GM12878 (cell line): ENCODE results near the gene NEU3. TPM values are rescaled to one million over a fixed set of nuclear protein-coding genes. Genes with fewer than 3 reads are reported as not detected.
A peak's percentile ranks its signal among the peaks of the same experiment; 100 is the strongest.

ENCODE experiments used
- ATAC-seq: fragments of 200-7000 bp; cut with Tn5 transposase; 3 replicates; pipeline ENCODE4 v1.9.1; 2020; ENCODE audit warnings: mild to moderate bottlenecking, moderate library complexity
- BruUV-seq: library from RNA; stranded (reverse); fragments of 400-500 nt; replicated peaks from 2 replicates; lab custom pipeline; 2021; lab: Mats Ljungman, UMichigan
- CTCF ChIA-PET: fragments of 300-600 bp; sonication (Branson Sonifier 250); formaldehyde crosslinking; extraction: SDS; loops from one replicate; lab custom pipeline; 2021; ENCODE audit warnings: inconsistent platforms; lab: Yijun Ruan, JAX
- POLR2A ChIA-PET: fragments of 350-600 bp; formaldehyde crosslinking; extraction: SDS; loops from one replicate; lab custom pipeline; 2021; ENCODE audit warnings: inconsistent platforms; lab: Charles Lee
- RAD21 ChIA-PET: fragments of 300-600 bp; sonication (Branson Sonifier 250); formaldehyde crosslinking; loops from one replicate; lab custom pipeline; 2023; ENCODE audit warnings: antibody characterized with exemption; ENCODE audit not compliant: unreplicated experiment; lab: Charles Lee
- SMC1A ChIA-PET: fragments of 300-600 bp; sonication (Branson Sonifier 250); formaldehyde crosslinking; loops from one replicate; lab custom pipeline; 2023; ENCODE audit not compliant: unreplicated experiment, uncharacterized antibody; lab: Charles Lee
- DNase-seq: peaks from one replicate; pipeline ENCODE4 v3.0.0-alpha.2; 2011; ENCODE audit warnings: low read depth, low spot score
- FAIRE-seq: peaks from 3 replicates; lab custom pipeline; 2011; peaks lifted over from hg19 to GRCh38; lab: Jason Lieb, UNC
- H2AFZ ChIP-seq: 2 replicates; pipeline ENCODE4 v1.6.0; 2011; ENCODE audit warnings: low read depth, low read length, control low read depth; ENCODE audit not compliant: control insufficient read depth
- H3K27ac ChIP-seq: 2 replicates; pipeline ENCODE4 v1.5.1; 2011; ENCODE audit warnings: control low read depth; ENCODE audit not compliant: control insufficient read depth, insufficient read depth
- H3K27me3 ChIP-seq, 2 experiments: replicated peaks in 1 of 2; 2 replicates each; pipeline versions ENCODE4 v1.6.0 to v1.6.1; 2011; ENCODE audit warnings: low read length in 1 of 2; ENCODE audit not compliant: control insufficient read depth in 2 of 2, insufficient read depth in 2 of 2
- H3K36me3 ChIP-seq, 2 experiments: 2 replicates each; pipeline ENCODE4 v1.5.1; 2011; ENCODE audit warnings: low read length in 1 of 2; ENCODE audit not compliant: control insufficient read depth in 2 of 2, insufficient read depth in 2 of 2
- H3K4me1 ChIP-seq: 2 replicates; pipeline ENCODE4 v1.6.1; 2011; ENCODE audit warnings: mild to moderate bottlenecking, low read length, moderate library complexity, mixed read lengths; ENCODE audit not compliant: control insufficient read depth, insufficient read depth
- H3K4me2 ChIP-seq: 2 replicates; pipeline ENCODE4 v1.6.0; 2011; ENCODE audit warnings: control low read depth; ENCODE audit not compliant: control insufficient read depth, insufficient read depth
- H3K4me3 ChIP-seq: fragments of 200-600 bp; sonication (generic); 2 replicates; pipeline ENCODE4 v1.5.1; 2016
- H3K79me2 ChIP-seq: 2 replicates; pipeline ENCODE4 v1.6.0; 2011; ENCODE audit warnings: low read length; ENCODE audit not compliant: control insufficient read depth, insufficient read depth
- H3K9ac ChIP-seq: 2 replicates; pipeline ENCODE4 v1.8.0; 2011; ENCODE audit warnings: low read length, control low read depth, mixed read lengths; ENCODE audit not compliant: control insufficient read depth, insufficient read depth
- H3K9me3 ChIP-seq: replicated peaks from 3 replicates; pipeline ENCODE4 v1.5.1; 2011; ENCODE audit warnings: mild to moderate bottlenecking, low read length; ENCODE audit not compliant: control insufficient read depth, insufficient read depth
- H4K20me1 ChIP-seq: 2 replicates; pipeline ENCODE4 v1.6.0; 2011; ENCODE audit not compliant: control insufficient read depth, insufficient read depth
- EP300 ChIP-seq, 2 experiments: fragments of 150-350 bp in 1 of 2; IDR thresholded peaks; 2 replicates each; pipeline ENCODE4 v1.6.1; 2011 to 2012; ENCODE audit warnings: low read depth in 2 of 2, low read length in 2 of 2, borderline replicate concordance in 1 of 2, improper control_type of control experiment in 1 of 2, inconsistent platforms in 1 of 2; ENCODE audit not compliant: control insufficient read depth in 1 of 2
- RCOR1 ChIP-seq: conservative IDR thresholded peaks from 2 replicates; pipeline ENCODE4 v1.6.1; 2012; ENCODE audit warnings: low read depth, low read length, improper control_type of control experiment
- SIN3A ChIP-seq: IDR thresholded peaks from 2 replicates; pipeline ENCODE4 v1.6.1; 2012; ENCODE audit warnings: low read depth, low read length, improper control_type of control experiment
- STAT1 ChIP-seq: fragments of 450-650 bp; conservative IDR thresholded peaks from 2 replicates; pipeline ENCODE4 v1.6.1; 2014; ENCODE audit warnings: antibody characterized with exemption, mild to moderate bottlenecking
- SUZ12 ChIP-seq: fragments of 200-600 bp; sonication (generic); IDR thresholded peaks from one replicate; pipeline ENCODE4 v1.6.1; 2018; ENCODE audit warnings: antibody characterized with exemption, mild to moderate bottlenecking; ENCODE audit not compliant: unreplicated experiment
- TAF1 ChIP-seq: IDR thresholded peaks from 2 replicates; pipeline ENCODE4 v1.6.1; 2011; ENCODE audit warnings: mild to moderate bottlenecking, low read depth, low read length, borderline replicate concordance
- YBX1 ChIP-seq: fragments of 450-650 bp; IDR thresholded peaks from 2 replicates; pipeline ENCODE4 v1.6.1; 2016; ENCODE audit warnings: antibody characterized with exemption
- ZNF24 ChIP-seq: fragments of 450-650 bp; IDR thresholded peaks from 2 replicates; pipeline ENCODE4 v1.6.1; 2017; ENCODE audit warnings: antibody characterized with exemption, mild to moderate bottlenecking
- ZNF274 ChIP-seq: IDR thresholded peaks from one replicate; pipeline ENCODE4 v1.8.0; 2011; ENCODE audit not compliant: insufficient read length, insufficient read depth
- ZNF622 ChIP-seq: fragments of 450-650 bp; IDR thresholded peaks from 2 replicates; pipeline ENCODE4 v1.6.1; 2017; ENCODE audit warnings: mild to moderate bottlenecking, inconsistent platforms
- WGBS: methylation state at CpG from one replicate; pipeline ENCODE4 v1.1.6; 2016; ENCODE audit warnings: low lambda C conversion rate; ENCODE audit not compliant: insufficient replicate concordance, insufficient coverage; ENCODE audit errors: missing lambda C conversion rate; 5-methylcytosine and 5-hydroxymethylcytosine counted together
- in situ Hi-C: fragments of 300-500 bp; cut with MboI; formaldehyde crosslinking; loops from 9 replicates; pipeline ENCODE4 v1.14.3; 2018; ENCODE audit warnings: mixed read lengths
- intact Hi-C: fragments of 100-400 bp; cut with micrococcal nuclease; formaldehyde crosslinking; loops from one replicate; pipeline ENCODE4 v1.14.2; 2022; ENCODE audit not compliant: unreplicated experiment
- polyA plus RNA-seq, 11 experiments: library from polyadenylated mRNA; depleted of rRNA in 4 of 11; unstranded in 6 of 11; stranded (reverse) in 5 of 11; fragments of >200 nt; fragmentation: Nextera tagmentation in 4 of 11; fragmentation: Illumina TruSeq in 1 of 11; extraction: Ambion mirVana in 4 of 11; extraction: Trizol in 1 of 11; gene quantifications; 1 replicate in 1 of 11; 2 replicates in 10 of 11; pipeline versions ENCODE4 v1.2.1 to v1.2.3, GENCODE V29; 2011 to 2016; ENCODE audit warnings: inconsistent platforms in 2 of 11, missing spikeins in 2 of 11, low read depth in 1 of 11
- total RNA-seq, 4 experiments: library from RNA; depleted of rRNA in 3 of 4; stranded (reverse); fragments of >200 nt in 3 of 4; fragmentation: Illumina TruSeq in 1 of 4; extraction: Trizol in 1 of 4; gene quantifications; 2 replicates each; pipeline versions ENCODE4 v1.2.1 to v1.2.3, GENCODE V29; 2013 to 2021
- TF ChIP-seq, protein P1 (sequence below): fragments of 450-650 bp; IDR thresholded peaks from 2 replicates; pipeline ENCODE4 v1.6.1; 2016; ENCODE audit warnings: mild to moderate bottlenecking
- TF ChIP-seq, protein P2 (sequence below): fragments of 450-650 bp; IDR thresholded peaks from 2 replicates; pipeline ENCODE4 v1.6.1; 2017; ENCODE audit warnings: low read depth, mild to moderate bottlenecking, moderate library complexity

Gene NEU3
- total and polyA plus RNA-seq, 10 of the 15 experiments (the other 5 are each of a cell fraction or from before 2014, with no cell fraction given) = 2.5 to 20.3 (median 13.4) TPM

GRCh38 chr11:75056814-75057213 is 68.1 kb downstream of the NEU3 start:
- RAD21 ChIA-PET = interaction anchor here (1.5 kb wide), 1 partner anchor 14 kb away, joined by 3 read pairs; no protein-coding TSS in a partner anchor
- FAIRE-seq (peak; percentile 74), DNase-seq (no peak), ATAC-seq (no peak)
- Histone ChIP-seq H3K4me1 (no peaks in the 10 kb centered on the region), H2AFZ (no peak overlapping the region), H3K27ac (no peak overlapping the region), H3K79me2 (no peaks in the 10 kb centered on the region), H3K4me3 (no peak overlapping the region), H3K27me3 (no peaks in the 10 kb centered on the region), H3K9ac (no peak overlapping the region), H3K9me3 (no peaks in the 10 kb centered on the region; the same call in 1 of the 3 replicates), H3K4me2 (no peak overlapping the region), H3K36me3 (no peaks in the 10 kb centered on the region), H4K20me1 (no peaks in the 10 kb centered on the region)
- BruUV-seq = no TSS peak
- intact Hi-C loops = no loop called here
- CTCF ChIA-PET = interaction anchor here (0.6 to 1.4 kb wide), 4 partner anchors 9 to 1277 kb away, joined by 3 read pairs; no protein-coding TSS in a partner anchor
- SMC1A ChIA-PET = interaction anchor here (1.1 kb wide), 1 partner anchor 8 kb away, joined by 4 read pairs; no protein-coding TSS in a partner anchor
- POLR2A ChIA-PET = interaction anchor here (1.3 kb wide), 1 partner anchor 11 kb away, joined by 3 read pairs; no protein-coding TSS in a partner anchor
- in situ Hi-C loops = no loop called here
- WGBS = 61% methylated on average over 3 of the region's 3 CpGs
- TF ChIP-seq ZNF274 (no peak), EP300 (IDR thresholded peaks at IDR 0.05; ENCODE audit: borderline replicate concordance in 1 of 2, control insufficient read depth in 1 of 2, low read depth in 2 of 2, low read length in 2 of 2) (no peak), ZNF622 (no peak)

GRCh38 chr11:75059299-75059698 is 70.6 kb downstream of the NEU3 start:
- in situ Hi-C loops = no loop called here
- FAIRE-seq = no peak
- Histone ChIP-seq H3K4me2 (no peak overlapping the region), H3K27me3 (no peaks in the 10 kb centered on the region), H3K9me3 (no peaks in the 10 kb centered on the region; the same call in 2 of the 3 replicates), H4K20me1 (no peaks in the 10 kb centered on the region), H3K9ac (no peak overlapping the region)
- intact Hi-C loops = no loop called here
- BruUV-seq = no TSS peak
- TF ChIP-seq ZNF24 (no peak), RCOR1 (no peak), ZNF622 (no peak), SIN3A (no peak), TAF1 (no peak), STAT1 (no peak), YBX1 (no peak), SUZ12 (no peak)
- TF ChIP-seq, protein P1, sequence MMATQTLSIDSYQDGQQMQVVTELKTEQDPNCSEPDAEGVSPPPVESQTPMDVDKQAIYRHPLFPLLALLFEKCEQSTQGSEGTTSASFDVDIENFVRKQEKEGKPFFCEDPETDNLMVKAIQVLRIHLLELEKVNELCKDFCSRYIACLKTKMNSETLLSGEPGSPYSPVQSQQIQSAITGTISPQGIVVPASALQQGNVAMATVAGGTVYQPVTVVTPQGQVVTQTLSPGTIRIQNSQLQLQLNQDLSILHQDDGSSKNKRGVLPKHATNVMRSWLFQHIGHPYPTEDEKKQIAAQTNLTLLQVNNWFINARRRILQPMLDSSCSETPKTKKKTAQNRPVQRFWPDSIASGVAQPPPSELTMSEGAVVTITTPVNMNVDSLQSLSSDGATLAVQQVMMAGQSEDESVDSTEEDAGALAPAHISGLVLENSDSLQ = no peak
- TF ChIP-seq, protein P2, sequence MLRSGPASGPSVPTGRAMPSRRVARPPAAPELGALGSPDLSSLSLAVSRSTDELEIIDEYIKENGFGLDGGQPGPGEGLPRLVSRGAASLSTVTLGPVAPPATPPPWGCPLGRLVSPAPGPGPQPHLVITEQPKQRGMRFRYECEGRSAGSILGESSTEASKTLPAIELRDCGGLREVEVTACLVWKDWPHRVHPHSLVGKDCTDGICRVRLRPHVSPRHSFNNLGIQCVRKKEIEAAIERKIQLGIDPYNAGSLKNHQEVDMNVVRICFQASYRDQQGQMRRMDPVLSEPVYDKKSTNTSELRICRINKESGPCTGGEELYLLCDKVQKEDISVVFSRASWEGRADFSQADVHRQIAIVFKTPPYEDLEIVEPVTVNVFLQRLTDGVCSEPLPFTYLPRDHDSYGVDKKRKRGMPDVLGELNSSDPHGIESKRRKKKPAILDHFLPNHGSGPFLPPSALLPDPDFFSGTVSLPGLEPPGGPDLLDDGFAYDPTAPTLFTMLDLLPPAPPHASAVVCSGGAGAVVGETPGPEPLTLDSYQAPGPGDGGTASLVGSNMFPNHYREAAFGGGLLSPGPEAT = no peak
- TF ChIP-seq, all 136 proteins: peak for 0
- H3K79me2 ChIP-seq = no peaks in the 10 kb centered on the region
- no peak overlapping the region for H2AFZ ChIP-seq
- no peak overlapping the region for H3K4me3 ChIP-seq
- ChIA-PET SMC1A (interaction anchor here (0.7 to 1.9 kb wide), 2 partner anchors 10 to 119 kb away, joined by 3 to 8 read pairs; no protein-coding TSS in a partner anchor), CTCF (interaction anchor here (1.0 kb wide), 3 partner anchors 11 to 101 kb away, joined by 3 to 4 read pairs (median 3); no protein-coding TSS in a partner anchor), RAD21 (no interaction called here), POLR2A (no interaction called here)
- no peaks in the 10 kb centered on the region for H3K36me3 ChIP-seq
- ATAC-seq (no peak), DNase-seq (no peak)
- H3K4me1 ChIP-seq = no peaks in the 10 kb centered on the region
- H3K27ac ChIP-seq = no peak overlapping the region
